Activated naive CD4-positive, alpha-beta T cell treated with anti-CD3 and anti-CD28 coated beads, Interleukin-2, amount 50 U/mL, for 16 hours (primary cell): ENCODE results near the gene NTM.
"Not testable (repeated sequence)": the region's sequence is repeated elsewhere in the genome, so short reads cannot be mapped to it uniquely, and the experiment has no call there.

ENCODE experiments used
- DNase-seq: peaks from one replicate; pipeline ENCODE4 v3.0.0-alpha.2; 2020

Gene NTM

GRCh38 chr11:131370090-131370751 lies at the start of gene NTM:
NTM (plus strand) TSS chr11:131370615.
- no peak for DNase-seq

- no peak for DNase-seq
Measured at GRCh38 chr11:131324921-131325570, 45.4 kb upstream of the NTM start.

GRCh38 chr11:131326829-131327228 lies 43.6 kb upstream of the NTM start:
- DNase-seq, result no peak

- no peak for DNase-seq
Measured at GRCh38 chr11:131327421-131327820, 43.0 kb upstream of the NTM start.

- no peak for DNase-seq
Measured at GRCh38 chr11:131328843-131329242, 41.6 kb upstream of the NTM start.

DNA sequence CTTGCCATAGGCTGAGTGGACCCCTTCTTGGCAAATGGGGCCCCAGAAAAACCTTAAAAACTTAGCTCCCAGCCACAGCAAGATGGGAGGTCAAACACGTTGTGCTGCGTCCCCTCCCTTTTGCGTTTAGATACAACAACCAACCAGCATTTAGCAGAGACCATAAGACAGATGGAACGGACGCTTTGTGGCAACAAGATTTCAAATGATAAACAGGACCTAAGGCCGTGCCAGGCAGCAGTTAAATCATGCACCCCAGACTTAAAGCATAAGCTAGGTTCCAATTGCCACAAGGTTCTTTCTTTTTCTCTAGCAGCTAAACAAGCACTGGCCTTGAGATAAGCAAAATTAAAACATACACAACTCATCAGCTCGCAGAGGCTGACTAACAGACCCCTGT lies 39.4 kb upstream of the NTM start:
- no peak for DNase-seq

- DNase-seq, result no peak
Measured at GRCh38 chr11:131331546-131331945, 38.9 kb upstream of the NTM start.

GRCh38 chr11:131334601-131335000 lies 35.8 kb upstream of the NTM start:
- no peak for DNase-seq

DNA sequence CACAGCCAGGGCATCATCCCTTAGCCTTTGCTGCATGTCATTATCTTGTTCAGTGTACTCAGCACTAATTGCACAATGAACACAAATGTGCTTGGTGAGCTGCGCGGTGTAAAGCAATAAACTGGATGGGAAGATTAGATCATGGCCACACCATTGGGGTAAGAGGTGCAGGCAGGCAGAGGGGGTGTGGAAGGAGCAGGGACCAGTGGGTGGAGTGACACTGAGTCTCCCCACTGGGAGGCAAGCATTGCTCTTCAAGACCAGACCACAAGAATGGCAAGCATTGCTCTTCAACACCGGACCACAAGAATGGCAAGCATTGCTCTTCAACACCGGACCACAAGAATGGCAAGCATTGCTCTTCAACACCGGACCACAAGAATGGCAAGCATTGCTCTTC lies 28.5 kb upstream of the NTM start:
- DNase-seq, result not testable (repeated sequence)

DNA sequence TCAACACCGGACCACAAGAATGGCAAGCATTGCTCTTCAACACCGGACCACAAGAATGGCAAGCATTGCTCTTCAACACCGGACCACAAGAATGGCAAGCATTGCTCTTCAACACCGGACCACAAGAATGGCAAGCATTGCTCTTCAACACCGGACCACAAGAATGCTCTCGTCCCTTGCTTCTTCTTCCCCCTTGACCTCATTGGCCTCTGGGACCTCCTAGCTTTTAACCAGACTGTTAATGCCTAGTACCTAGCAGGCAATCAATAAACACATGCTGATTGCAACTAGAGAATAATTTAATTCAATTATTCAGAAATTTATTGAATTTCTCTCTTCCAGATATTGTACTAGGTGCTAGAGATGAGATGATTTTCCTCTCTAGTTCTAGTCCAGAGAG lies 28.0 kb upstream of the NTM start:
- DNase-seq, result not testable (repeated sequence)

DNA sequence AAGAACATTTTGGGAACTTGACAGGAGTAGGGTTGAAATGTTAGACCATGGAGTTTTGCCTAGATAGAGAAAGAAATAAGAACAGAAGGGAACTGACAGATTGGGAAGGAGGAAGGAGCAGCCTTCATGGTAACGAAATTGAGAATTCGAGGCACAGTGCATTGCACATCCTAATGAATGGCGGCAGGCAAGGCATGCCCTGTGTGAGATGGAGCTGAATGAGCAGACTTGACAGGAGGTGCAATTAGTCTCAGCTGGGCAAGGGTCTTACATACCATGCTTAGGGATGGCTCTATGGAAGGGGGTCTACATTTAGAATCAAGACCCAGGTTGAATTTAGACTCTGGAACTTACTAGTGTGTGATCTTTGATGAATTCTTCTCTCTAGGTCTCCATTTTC lies 25.0 kb upstream of the NTM start:
- DNase-seq, result no peak

DNA sequence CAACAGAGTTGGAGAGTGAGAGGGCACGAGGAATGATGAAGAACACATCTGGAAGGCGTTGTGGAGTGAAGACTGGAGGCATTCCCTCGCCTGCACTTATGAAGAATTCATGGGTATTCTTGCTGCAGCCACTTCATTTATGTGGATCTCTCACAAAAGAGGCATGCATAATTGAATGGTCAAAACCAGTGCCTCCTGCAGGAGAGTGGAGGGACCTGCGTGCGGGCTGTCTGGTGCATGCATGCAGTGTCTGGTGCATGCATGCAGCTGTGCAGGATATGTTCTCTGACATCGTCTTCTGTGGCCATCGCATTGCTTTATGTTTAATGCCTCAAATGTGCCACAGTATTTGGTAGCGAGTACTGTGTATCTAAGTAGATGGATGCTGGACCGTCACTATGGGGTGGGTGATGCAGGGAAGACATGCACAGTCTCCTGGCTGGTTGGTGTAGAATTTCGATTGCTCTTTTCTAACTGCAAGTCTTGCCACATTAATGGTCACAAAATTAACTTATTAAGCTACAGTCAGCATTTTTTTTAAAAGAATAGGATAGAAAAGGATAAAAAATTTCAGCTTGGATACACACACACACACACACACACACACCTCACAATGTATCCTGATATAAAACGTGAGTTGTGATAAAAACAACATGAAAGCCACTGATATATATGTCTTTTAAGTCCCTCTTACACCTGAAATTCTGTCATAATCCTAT lies 20.9 kb upstream of the NTM start:
- no peak for DNase-seq

- no peak for DNase-seq
Measured at GRCh38 chr11:131350872-131351271, 19.5 kb upstream of the NTM start.

GRCh38 chr11:131351848-131352247 lies 18.6 kb upstream of the NTM start:
- DNase-seq, result no peak

DNA sequence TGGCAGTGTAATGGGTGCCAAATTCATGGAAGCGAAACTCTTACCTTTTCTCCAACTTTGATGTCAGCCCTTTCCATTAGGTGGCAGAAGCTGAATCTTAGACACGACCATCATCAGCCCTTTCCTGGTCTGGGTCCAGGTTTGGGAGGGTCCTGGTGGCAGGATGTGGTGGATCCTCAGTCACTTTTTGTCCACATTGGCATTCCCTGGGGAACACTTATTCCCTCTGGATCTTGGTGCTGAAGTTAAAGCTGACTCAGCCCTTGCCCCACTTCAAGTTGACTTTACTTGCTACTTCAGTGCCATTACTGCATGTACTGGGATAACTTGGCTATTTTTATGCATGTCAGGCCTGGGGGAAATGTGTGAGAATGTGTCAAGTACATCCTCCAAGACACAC lies 16.6 kb upstream of the NTM start:
- DNase-seq, result no peak

- no peak for DNase-seq
Measured at GRCh38 chr11:131354251-131354701, 16.1 kb upstream of the NTM start.

- no peak for DNase-seq
Measured at GRCh38 chr11:131356206-131356605, 14.2 kb upstream of the NTM start.

DNA sequence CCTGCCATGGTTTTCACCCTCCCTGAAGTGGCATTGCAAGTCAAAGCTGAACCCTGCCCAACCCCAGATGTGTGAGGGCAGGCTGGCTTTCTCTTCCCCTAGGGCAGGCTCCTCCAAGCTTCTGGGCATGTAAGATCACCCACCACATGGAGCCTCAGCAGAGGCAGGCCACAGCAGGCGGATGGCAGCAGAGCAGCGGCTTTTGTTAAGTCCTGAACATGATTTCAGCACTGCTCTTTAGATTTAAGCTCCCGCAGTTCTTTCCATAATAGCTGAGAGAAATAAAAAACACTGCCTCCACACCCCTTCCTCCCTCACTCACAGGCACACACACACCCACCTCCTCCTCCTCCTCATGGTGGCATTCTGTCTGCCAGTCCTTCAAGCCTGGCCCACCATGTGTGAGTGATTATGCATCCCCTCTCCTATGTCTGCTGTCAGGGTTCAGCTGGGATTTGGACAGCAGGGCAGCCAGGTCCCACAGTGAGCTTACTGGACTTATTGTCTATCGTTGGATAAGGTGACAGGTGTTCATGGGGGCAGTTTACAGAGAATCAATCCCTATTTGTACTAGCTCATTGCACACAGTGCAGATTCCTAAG lies 5.0 kb upstream of the NTM start:
- DNase-seq, result no peak

DNA sequence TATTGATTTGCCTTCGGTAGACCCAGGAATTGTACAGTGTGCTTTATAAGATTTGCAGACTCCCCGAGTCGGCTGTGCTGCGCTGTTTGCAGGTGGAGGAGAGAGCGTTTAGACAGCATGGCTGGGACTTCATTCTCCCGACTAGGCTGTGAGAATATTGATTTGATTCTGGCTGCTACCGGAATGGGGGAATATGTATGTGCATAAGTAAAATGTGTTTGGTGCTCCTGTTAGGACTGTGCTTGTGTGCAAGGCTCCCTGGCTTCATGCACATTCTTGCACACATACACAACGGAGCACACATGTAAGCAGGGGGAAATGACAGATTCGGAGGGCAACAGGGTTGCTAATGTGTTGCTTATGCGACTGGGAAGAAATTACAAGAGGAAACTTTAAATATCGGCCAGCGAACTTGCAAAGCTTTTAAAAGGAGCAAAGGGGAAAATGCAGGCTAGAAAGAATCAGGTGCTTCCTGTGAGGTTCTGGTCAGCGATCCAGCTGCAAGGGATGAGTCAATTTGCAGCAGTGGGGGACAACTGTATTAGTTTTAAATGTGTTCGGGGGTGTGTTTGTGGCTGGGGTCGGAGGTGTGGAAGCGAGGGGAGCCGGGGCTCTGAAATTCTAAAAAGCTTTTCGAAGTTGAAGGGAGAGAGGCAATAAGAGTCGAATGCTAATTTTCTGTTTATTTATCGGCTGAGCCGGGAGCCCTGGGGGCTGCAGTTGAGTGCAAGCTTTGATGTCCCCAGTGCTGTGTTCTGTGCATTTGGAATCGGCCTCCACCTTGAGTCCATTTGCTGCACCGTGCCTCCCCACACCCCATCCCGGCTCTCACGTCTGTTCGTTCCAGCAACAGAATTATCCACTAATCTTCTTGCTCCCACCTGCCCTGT lies 731 bp downstream of the NTM start:
- no peak for DNase-seq

DNA sequence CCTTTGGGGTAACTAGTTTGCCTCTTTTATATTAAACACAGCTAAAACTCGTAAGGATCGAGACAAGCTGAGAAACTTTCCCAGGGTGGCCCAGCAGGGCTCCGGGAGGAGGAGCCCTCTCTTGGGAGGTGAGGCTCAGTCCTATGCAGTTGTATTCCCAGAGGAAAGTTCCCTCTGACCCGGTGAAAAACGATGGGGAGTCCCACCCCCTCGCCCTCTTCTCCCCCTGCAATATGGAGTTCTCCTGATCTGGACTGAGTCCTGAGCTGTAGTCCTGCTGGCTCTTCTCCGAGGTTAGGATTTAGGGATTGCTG lies 1.3 kb downstream of the NTM start:
- DNase-seq, result no peak

GRCh38 chr11:131372234-131372962 lies 2.0 kb downstream of the NTM start:
- DNase-seq, result no peak

GRCh38 chr11:131373095-131373725 lies 2.8 kb downstream of the NTM start:
- no peak for DNase-seq
